Measurements from ENCODE around the gene TOMM70. TPM values are rescaled to one million over a fixed set of nuclear protein-coding genes. Genes with fewer than 3 reads are reported as not detected.
A peak's percentile ranks its signal among the peaks of the same experiment; 100 is the strongest.

TOMM70 gene
- total and polyA plus RNA-seq, 2 of the 13 experiments (the other 11 are each of a cell fraction or from before 2014, with no cell fraction given) = 27.0 to 77.2 TPM

- peak; percentile 24; the same call in 1 of the 2 replicates for TF ChIP-seq ZNF770 (CRISPR knock-in tag; IDR thresholded peaks at IDR 0.05)
- peak; percentile 87 for TF ChIP-seq GABPA (IDR thresholded peaks at IDR 0.05; ENCODE audit: low read depth, low read length)
- TF ChIP-seq GABPA (CRISPR knock-in tag; IDR thresholded peaks at IDR 0.05; ENCODE audit: low read depth) = peak; percentile 98
- no peak for TF ChIP-seq SMARCE1 (IDR thresholded peaks at IDR 0.05; ENCODE audit: borderline replicate concordance)
- peak; percentile 95 for TF ChIP-seq ZNF574 (CRISPR knock-in tag; IDR thresholded peaks at IDR 0.05)
- TF ChIP-seq ZNF512B (CRISPR knock-in tag; IDR thresholded peaks at IDR 0.05; ENCODE audit: borderline replicate concordance) = no peak
- TF ChIP-seq ZMAT3 (CRISPR knock-in tag; conservative IDR thresholded peaks at IDR 0.05) = peak; percentile 86
- TF ChIP-seq ZNF430 (CRISPR knock-in tag; IDR thresholded peaks at IDR 0.05) = peak; percentile 81; the same call in 1 of the 2 replicates
- no peak for TF ChIP-seq LCORL (IDR thresholded peaks at IDR 0.05)
- TF ChIP-seq LCORL (CRISPR knock-in tag; IDR thresholded peaks at IDR 0.05) = peak; percentile 42; the same call in 1 of the 2 replicates
- TF ChIP-seq HNRNPLL (IDR thresholded peaks at IDR 0.05; ENCODE audit: low read depth, low read length, poor library complexity, severe bottlenecking) = no peak
- TF ChIP-seq ZNF709 (CRISPR knock-in tag; IDR thresholded peaks at IDR 0.05) = peak; percentile 61
- TF ChIP-seq, protein P1, sequence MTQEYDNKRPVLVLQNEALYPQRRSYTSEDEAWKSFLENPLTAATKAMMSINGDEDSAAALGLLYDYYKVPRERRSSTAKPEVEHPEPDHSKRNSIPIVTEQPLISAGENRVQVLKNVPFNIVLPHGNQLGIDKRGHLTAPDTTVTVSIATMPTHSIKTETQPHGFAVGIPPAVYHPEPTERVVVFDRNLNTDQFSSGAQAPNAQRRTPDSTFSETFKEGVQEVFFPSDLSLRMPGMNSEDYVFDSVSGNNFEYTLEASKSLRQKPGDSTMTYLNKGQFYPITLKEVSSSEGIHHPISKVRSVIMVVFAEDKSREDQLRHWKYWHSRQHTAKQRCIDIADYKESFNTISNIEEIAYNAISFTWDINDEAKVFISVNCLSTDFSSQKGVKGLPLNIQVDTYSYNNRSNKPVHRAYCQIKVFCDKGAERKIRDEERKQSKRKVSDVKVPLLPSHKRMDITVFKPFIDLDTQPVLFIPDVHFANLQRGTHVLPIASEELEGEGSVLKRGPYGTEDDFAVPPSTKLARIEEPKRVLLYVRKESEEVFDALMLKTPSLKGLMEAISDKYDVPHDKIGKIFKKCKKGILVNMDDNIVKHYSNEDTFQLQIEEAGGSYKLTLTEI (CRISPR knock-in tag; conservative IDR thresholded peaks at IDR 0.05) = no peak
- TF ChIP-seq ZIK1 (CRISPR knock-in tag; IDR thresholded peaks at IDR 0.05; ENCODE audit: borderline replicate concordance, low read depth) = no peak; the same call in 1 of the 2 replicates
- TF ChIP-seq BRD4 (CRISPR knock-in tag; IDR thresholded peaks at IDR 0.05) = peak; percentile 63; the same call in 1 of the 2 replicates
- TF ChIP-seq POLR2G (IDR thresholded peaks at IDR 0.05; ENCODE audit: low read depth, low read length) = peak; percentile 97
- TF ChIP-seq CENPX (CRISPR knock-in tag; IDR thresholded peaks at IDR 0.05) = no peak
- no peak for TF ChIP-seq AGO1 (IDR thresholded peaks at IDR 0.05; ENCODE audit: low read depth, low read length, poor library complexity, severe bottlenecking)
These were observed at the start of gene TOMM70, which contains the start of gene LNP1 (continued) for GRCh38 chr3:100400780-100401673.
